Measurements from ENCODE around the gene HNF1B.

Gene HNF1B

GRCh38 chr17:37731056-37731455, 13.8 kb downstream of the HNF1B start:
- DNase-seq: no peak

- DNase-seq: no peak
These were observed 15.0 kb downstream of the HNF1B start for GRCh38 chr17:37729905-37730304.

GRCh38 chr17:37726891-37727675, 17.8 kb downstream of the HNF1B start:
- DNase-seq: no peak

GRCh38 chr17:37726248-37726647, 18.6 kb downstream of the HNF1B start:
- no peak for DNase-seq

GRCh38 chr17:37725601-37726146, 19.2 kb downstream of the HNF1B start:
- no peak for DNase-seq

- DNase-seq: no peak
These were observed 19.8 kb downstream of the HNF1B start for GRCh38 chr17:37725021-37725595.

GRCh38 chr17:37720989-37721388, 23.9 kb downstream of the HNF1B start:
- no peak for DNase-seq

GRCh38 chr17:37719866-37720265, 25.0 kb downstream of the HNF1B start:
- DNase-seq: no peak

GRCh38 chr17:37718324-37719048, 26.4 kb downstream of the HNF1B start:
- DNase-seq: no peak

GRCh38 chr17:37717627-37718323, 27.1 kb downstream of the HNF1B start:
- no peak for DNase-seq

- DNase-seq: no peak
These were observed 30.0 kb downstream of the HNF1B start for GRCh38 chr17:37714897-37715296.

GRCh38 chr17:37713624-37714023, 31.2 kb downstream of the HNF1B start:
- DNase-seq: no peak

GRCh38 chr17:37713028-37713431, 31.8 kb downstream of the HNF1B start:
- DNase-seq: no peak

- DNase-seq: no peak
These were observed 33.7 kb downstream of the HNF1B start for GRCh38 chr17:37711113-37711512.

GRCh38 chr17:37710344-37710886, 34.4 kb downstream of the HNF1B start:
- no peak for DNase-seq

GRCh38 chr17:37708616-37709212, 36.1 kb downstream of the HNF1B start:
- no peak for DNase-seq

- DNase-seq: no peak
These were observed 36.7 kb downstream of the HNF1B start for GRCh38 chr17:37708008-37708615.

GRCh38 chr17:37706446-37706845, 38.4 kb downstream of the HNF1B start:
- no peak for DNase-seq

GRCh38 chr17:37702598-37702997, 42.3 kb downstream of the HNF1B start:
- no peak for DNase-seq

- peak; percentile 18 for DNase-seq
These were observed 43.4 kb downstream of the HNF1B start for GRCh38 chr17:37701496-37701898.

GRCh38 chr17:37700881-37701280, 44.0 kb downstream of the HNF1B start:
- DNase-seq: no peak
